K562 (cell line): ENCODE data around the gene DTYMK. TPM values are rescaled to one million over a fixed set of nuclear protein-coding genes. Genes with fewer than 3 reads are reported as not detected.

ENCODE experiments used
- DMBX1 ChIP-seq: fragments of 250-450 bp; sonication (Bioruptor Pico); IDR thresholded peaks from 2 replicates; pipeline ENCODE4 v1.8.0; 2022; ENCODE audit warnings: inconsistent platforms, mild to moderate bottlenecking, moderate library complexity, borderline replicate concordance
- ETS2 ChIP-seq: IDR thresholded peaks from 2 replicates; pipeline ENCODE4 v1.6.1; 2016; ENCODE audit warnings: borderline replicate concordance, missing genetic modification characterization, mild to moderate bottlenecking, moderate library complexity, missing compliant biosample characterization; ENCODE audit not compliant: poor library complexity, severe bottlenecking
- KAT8 ChIP-seq: fragments of 450-650 bp; IDR thresholded peaks from 2 replicates; pipeline ENCODE4 v1.6.1; 2016; ENCODE audit warnings: low read depth, mild to moderate bottlenecking
- RBFOX2 ChIP-seq: fragments of 200-400 bp; formaldehyde crosslinking; IDR thresholded peaks from 2 replicates; pipeline ENCODE4 v1.6.1; 2017; ENCODE audit warnings: low read depth, mild to moderate bottlenecking, low read length, moderate library complexity
- U2AF2 ChIP-seq: fragments of 200-400 bp; formaldehyde crosslinking; optimal IDR thresholded peaks from 2 replicates; pipeline ENCODE3; 2017; ENCODE audit warnings: low read depth, mild to moderate bottlenecking, low read length
- XRCC5 ChIP-seq: fragments of 200-400 bp; formaldehyde crosslinking; IDR thresholded peaks from 2 replicates; pipeline ENCODE4 v1.6.1; 2017; ENCODE audit warnings: low read depth, mild to moderate bottlenecking, low read length
- polyA plus RNA-seq, 8 experiments: library from polyadenylated mRNA; depleted of rRNA in 4 of 8; stranded (reverse) in 5 of 8; unstranded in 3 of 8; fragments of >200 nt; fragmentation: Nextera tagmentation in 2 of 8; fragmentation: Illumina TruSeq in 1 of 8; extraction: Ambion mirVana in 2 of 8; extraction: Trizol in 1 of 8; gene quantifications; 2 replicates each; pipeline versions ENCODE4 v1.2.1 to v1.2.3, GENCODE V29; 2011 to 2014; ENCODE audit warnings: inconsistent platforms in 1 of 8, missing spikeins in 1 of 8
- total RNA-seq, 7 experiments: library from RNA; depleted of rRNA in 6 of 7; stranded (reverse); fragments of >200 nt in 6 of 7; fragmentation: Illumina TruSeq in 2 of 7; extraction: Trizol in 2 of 7; gene quantifications; 2 replicates each; pipeline versions ENCODE4 v1.2.1 to v1.2.3, GENCODE V29; 2011 to 2021; ENCODE audit warnings: low replicate concordance in 1 of 7
- TF ChIP-seq, protein P1 (sequence below), 2 experiments: fragments of 450-650 bp in 1 of 2; sonication (generic) in 1 of 2; formaldehyde crosslinking in 1 of 2; IDR thresholded peaks; 2 replicates each; pipeline versions ENCODE4 v1.7.1 to v1.9.0; 2016 to 2022; ENCODE audit warnings: inconsistent platforms in 1 of 2, mild to moderate bottlenecking in 1 of 2, missing genetic modification reagents in 1 of 2
- TF ChIP-seq, protein P2 (sequence below): sonication (generic); formaldehyde crosslinking; IDR thresholded peaks from 2 replicates; pipeline ENCODE4 v1.4.0; 2020; ENCODE audit warnings: mild to moderate bottlenecking, missing genetic modification reagents
- TF ChIP-seq, protein P3 (sequence below): fragments of 450-650 bp; formaldehyde crosslinking; IDR thresholded peaks from 2 replicates; pipeline ENCODE4 v1.4.0; 2020; ENCODE audit warnings: mild to moderate bottlenecking
- TF ChIP-seq, protein P4 (sequence below): sonication (generic); formaldehyde crosslinking; IDR thresholded peaks from 2 replicates; pipeline ENCODE4 v1.8.1; 2023; ENCODE audit warnings: mild to moderate bottlenecking, missing genetic modification reagents

The DTYMK gene
- total and polyA plus RNA-seq, 9 of the 15 experiments (the other 6 are each of a cell fraction or from before 2014, with no cell fraction given), result 8.2 to 85.0 (median 47.9) TPM

DNA sequence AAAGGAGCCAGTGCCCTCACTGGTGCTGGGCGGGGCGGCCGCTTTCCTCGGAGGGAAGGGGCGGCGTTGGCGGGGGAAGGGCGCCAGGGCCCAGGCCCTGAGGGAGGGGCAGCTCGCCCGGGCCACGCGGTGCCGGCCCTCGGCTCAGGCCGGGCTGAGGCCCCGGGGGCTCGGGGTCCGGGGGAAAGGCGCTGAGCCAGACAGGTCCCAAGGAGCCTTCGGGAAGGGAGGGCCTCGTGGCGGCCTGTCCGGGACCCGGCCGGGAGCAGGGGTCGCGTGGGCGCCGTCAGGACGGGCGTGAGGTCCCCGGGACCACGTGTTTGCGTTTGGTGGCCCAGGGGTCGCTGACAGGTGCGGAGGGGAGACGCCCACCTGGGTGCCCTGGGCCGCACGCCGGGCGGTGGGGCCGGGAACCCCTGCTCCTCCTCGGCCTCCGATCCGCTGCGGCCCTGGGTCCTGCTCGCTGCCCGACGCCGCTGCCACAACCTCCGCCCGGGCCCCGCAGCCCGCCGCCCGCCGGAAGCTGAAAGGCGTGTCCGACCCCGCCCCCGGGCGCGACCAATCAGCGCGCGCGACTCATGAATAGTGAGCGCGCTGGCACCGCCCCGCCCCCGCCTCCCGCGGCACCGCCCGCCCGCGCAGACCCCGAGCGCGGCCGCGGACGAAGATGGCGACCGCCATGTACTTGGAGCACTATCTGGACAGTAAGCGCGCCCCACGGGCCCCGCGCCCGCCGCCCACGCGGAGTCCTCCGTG, 15.0 kb upstream of the DTYMK start, which contains the start of gene ING5 (continued):
- TF ChIP-seq DMBX1 (no peak), U2AF2 (no peak), RBFOX2 (peak; percentile 87), KAT8 (no peak), XRCC5 (0 out of 2 replicates have a peak, but pooled peaks have one; percentile 58), ETS2 (tag) (no peak)
- TF ChIP-seq, protein P1, sequence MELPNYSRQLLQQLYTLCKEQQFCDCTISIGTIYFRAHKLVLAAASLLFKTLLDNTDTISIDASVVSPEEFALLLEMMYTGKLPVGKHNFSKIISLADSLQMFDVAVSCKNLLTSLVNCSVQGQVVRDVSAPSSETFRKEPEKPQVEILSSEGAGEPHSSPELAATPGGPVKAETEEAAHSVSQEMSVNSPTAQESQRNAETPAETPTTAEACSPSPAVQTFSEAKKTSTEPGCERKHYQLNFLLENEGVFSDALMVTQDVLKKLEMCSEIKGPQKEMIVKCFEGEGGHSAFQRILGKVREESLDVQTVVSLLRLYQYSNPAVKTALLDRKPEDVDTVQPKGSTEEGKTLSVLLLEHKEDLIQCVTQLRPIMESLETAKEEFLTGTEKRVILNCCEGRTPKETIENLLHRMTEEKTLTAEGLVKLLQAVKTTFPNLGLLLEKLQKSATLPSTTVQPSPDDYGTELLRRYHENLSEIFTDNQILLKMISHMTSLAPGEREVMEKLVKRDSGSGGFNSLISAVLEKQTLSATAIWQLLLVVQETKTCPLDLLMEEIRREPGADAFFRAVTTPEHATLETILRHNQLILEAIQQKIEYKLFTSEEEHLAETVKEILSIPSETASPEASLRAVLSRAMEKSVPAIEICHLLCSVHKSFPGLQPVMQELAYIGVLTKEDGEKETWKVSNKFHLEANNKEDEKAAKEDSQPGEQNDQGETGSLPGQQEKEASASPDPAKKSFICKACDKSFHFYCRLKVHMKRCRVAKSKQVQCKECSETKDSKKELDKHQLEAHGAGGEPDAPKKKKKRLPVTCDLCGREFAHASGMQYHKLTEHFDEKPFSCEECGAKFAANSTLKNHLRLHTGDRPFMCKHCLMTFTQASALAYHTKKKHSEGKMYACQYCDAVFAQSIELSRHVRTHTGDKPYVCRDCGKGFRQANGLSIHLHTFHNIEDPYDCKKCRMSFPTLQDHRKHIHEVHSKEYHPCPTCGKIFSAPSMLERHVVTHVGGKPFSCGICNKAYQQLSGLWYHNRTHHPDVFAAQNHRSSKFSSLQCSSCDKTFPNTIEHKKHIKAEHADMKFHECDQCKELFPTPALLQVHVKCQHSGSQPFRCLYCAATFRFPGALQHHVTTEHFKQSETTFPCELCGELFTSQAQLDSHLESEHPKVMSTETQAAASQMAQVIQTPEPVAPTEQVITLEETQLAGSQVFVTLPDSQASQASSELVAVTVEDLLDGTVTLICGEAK (IDR thresholded peaks at IDR 0.05), result no peak
- TF ChIP-seq, protein P1 (CRISPR knock-in tag; IDR thresholded peaks at IDR 0.05), result no peak
- TF ChIP-seq, protein P2, sequence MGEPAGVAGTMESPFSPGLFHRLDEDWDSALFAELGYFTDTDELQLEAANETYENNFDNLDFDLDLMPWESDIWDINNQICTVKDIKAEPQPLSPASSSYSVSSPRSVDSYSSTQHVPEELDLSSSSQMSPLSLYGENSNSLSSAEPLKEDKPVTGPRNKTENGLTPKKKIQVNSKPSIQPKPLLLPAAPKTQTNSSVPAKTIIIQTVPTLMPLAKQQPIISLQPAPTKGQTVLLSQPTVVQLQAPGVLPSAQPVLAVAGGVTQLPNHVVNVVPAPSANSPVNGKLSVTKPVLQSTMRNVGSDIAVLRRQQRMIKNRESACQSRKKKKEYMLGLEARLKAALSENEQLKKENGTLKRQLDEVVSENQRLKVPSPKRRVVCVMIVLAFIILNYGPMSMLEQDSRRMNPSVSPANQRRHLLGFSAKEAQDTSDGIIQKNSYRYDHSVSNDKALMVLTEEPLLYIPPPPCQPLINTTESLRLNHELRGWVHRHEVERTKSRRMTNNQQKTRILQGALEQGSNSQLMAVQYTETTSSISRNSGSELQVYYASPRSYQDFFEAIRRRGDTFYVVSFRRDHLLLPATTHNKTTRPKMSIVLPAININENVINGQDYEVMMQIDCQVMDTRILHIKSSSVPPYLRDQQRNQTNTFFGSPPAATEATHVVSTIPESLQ, result 0 out of 2 replicates have a peak, but pooled peaks have one; percentile 38
- TF ChIP-seq, protein P3, sequence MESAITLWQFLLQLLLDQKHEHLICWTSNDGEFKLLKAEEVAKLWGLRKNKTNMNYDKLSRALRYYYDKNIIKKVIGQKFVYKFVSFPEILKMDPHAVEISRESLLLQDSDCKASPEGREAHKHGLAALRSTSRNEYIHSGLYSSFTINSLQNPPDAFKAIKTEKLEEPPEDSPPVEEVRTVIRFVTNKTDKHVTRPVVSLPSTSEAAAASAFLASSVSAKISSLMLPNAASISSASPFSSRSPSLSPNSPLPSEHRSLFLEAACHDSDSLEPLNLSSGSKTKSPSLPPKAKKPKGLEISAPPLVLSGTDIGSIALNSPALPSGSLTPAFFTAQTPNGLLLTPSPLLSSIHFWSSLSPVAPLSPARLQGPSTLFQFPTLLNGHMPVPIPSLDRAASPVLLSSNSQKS, result no peak
- TF ChIP-seq, protein P4, sequence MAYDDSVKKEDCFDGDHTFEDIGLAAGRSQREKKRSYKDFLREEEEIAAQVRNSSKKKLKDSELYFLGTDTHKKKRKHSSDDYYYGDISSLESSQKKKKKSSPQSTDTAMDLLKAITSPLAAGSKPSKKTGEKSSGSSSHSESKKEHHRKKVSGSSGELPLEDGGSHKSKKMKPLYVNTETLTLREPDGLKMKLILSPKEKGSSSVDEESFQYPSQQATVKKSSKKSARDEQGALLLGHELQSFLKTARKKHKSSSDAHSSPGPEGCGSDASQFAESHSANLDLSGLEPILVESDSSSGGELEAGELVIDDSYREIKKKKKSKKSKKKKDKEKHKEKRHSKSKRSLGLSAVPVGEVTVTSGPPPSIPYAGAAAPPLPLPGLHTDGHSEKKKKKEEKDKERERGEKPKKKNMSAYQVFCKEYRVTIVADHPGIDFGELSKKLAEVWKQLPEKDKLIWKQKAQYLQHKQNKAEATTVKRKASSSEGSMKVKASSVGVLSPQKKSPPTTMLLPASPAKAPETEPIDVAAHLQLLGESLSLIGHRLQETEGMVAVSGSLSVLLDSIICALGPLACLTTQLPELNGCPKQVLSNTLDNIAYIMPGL, result no peak
